ENCODE results near the gene SPIN2A. TPM values are rescaled to one million over a fixed set of nuclear protein-coding genes. Genes with fewer than 3 reads are reported as not detected.
"Not testable (repeated sequence)": the region's sequence is repeated elsewhere in the genome, so short reads cannot be mapped to it uniquely, and the experiment has no call there.

SPIN2A gene
- total and polyA plus RNA-seq, 2 of the 8 experiments (the other 6 are each of a cell fraction or from before 2014, with no cell fraction given), result 3.2 to 4.2 TPM

DNA sequence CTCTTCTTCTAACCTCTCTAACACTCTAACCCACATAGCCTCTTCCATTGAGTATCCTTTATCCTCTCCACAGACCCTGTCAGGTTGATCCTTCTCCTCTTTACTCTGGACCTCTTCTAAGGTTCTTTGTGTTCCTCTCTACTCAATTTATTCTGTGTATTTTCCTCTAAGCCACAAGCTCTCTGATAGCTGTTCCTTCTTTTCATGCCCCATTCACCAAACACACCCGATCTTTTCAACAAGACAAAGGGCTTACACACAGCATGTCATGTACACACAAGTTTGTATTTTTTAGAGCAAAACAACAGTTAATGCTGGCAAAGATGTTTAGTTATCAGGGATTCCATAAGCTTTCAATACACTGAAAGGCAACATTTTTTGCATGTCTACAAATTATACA lies 17.8 kb downstream of the SPIN2A start:
- H3K9me3 ChIP-seq (ENCODE audit: insufficient read depth in 2 of 2, low read depth in 1 of 2, low read length in 1 of 2), result no peaks in the 10 kb centered on the region
- H3K4ac ChIP-seq (replicated peaks; ENCODE audit: insufficient read length, low read depth, low read length), result no peak overlapping the region
- no peaks in the 10 kb centered on the region for H4K20me1 ChIP-seq (replicated peaks in 1 of 2; ENCODE audit: control insufficient read depth in 1 of 2, insufficient read depth in 2 of 2, low read length in 2 of 2)
- ChIA-PET CTCF (ENCODE audit: partially characterized antibody) (no interaction called here), POLR2A (ENCODE audit: partially characterized antibody) (no interaction called here)
- no peak overlapping the region for H3K56ac ChIP-seq (replicated peaks; ENCODE audit: insufficient read length, low read depth, low read length)
- TF ChIP-seq CHD1 (IDR thresholded peaks at IDR 0.05; ENCODE audit: low read depth, low read length), result no peak
- no peak overlapping the region for H3K27ac ChIP-seq (ENCODE audit: low read depth, low read length)
- H4K5ac ChIP-seq (ENCODE audit: insufficient read length, low read depth, low read length), result no peak overlapping the region
- H3K4me3 ChIP-seq (ENCODE audit: extremely low read depth in 1 of 4, insufficient read depth in 2 of 4, low read depth in 3 of 4, low read length in 4 of 4), result no peak overlapping the region
- H2BK12ac ChIP-seq (ENCODE audit: low read depth, low read length), result no peak overlapping the region
- H2AFZ ChIP-seq (ENCODE audit: low read length), result no peak overlapping the region
- DNase-seq (ENCODE audit: low read depth in 1 of 2, low spot score in 2 of 2), result no peak
- no peak for FAIRE-seq
- no peak overlapping the region for H3K14ac ChIP-seq (ENCODE audit: insufficient read length)
- H2BK20ac ChIP-seq (ENCODE audit: low read length), result no peak overlapping the region
- no peak overlapping the region for H3K9ac ChIP-seq (replicated peaks in 1 of 4; ENCODE audit: extremely low read depth in 1 of 4, low read depth in 3 of 4, low read length in 3 of 4)
- no peak overlapping the region for H2AK5ac ChIP-seq (ENCODE audit: low read depth, low read length)
- no peaks in the 10 kb centered on the region for H3K27me3 ChIP-seq (replicated peaks in 1 of 4; ENCODE audit: control insufficient read depth in 3 of 4, extremely low read depth in 1 of 4, insufficient read depth in 3 of 4, low read length in 3 of 4)
- H3K23ac ChIP-seq (ENCODE audit: insufficient read length), result no peak overlapping the region
- WGBS, 2 experiments (ENCODE audit: extremely low coverage in 1 of 2, insufficient coverage in 1 of 2, insufficient read length in 1 of 2, insufficient replicate concordance in 2 of 2, low coverage in 1 of 2, low lambda C conversion rate in 2 of 2, missing lambda C conversion rate in 1 of 2), result 83% methylated on average over 1 of the region's 1 CpG; no CpG with 5 or more reads in 1 of the 2 experiments
- no peak overlapping the region for H4K91ac ChIP-seq (replicated peaks; ENCODE audit: insufficient read length, low read length)
- no peaks in the 10 kb centered on the region; a peak in 1 of 7 replicates for H3K4me1 ChIP-seq (replicated peaks in 1 of 4; ENCODE audit: control insufficient read depth in 3 of 4, insufficient read depth in 4 of 4, low read length in 3 of 4)
- no peaks in the 10 kb centered on the region for H3K23me2 ChIP-seq (ENCODE audit: low read depth, low read length)
- H4K8ac ChIP-seq (ENCODE audit: extremely low read depth, insufficient read depth, low read length), result no peak overlapping the region
- no peak overlapping the region for H3K4me2 ChIP-seq (ENCODE audit: insufficient read depth in 1 of 2, low read depth in 2 of 2, low read length in 2 of 2)
- no peak overlapping the region for H3K18ac ChIP-seq (ENCODE audit: extremely low read depth, low read length)
- no peaks in the 10 kb centered on the region for H3K79me1 ChIP-seq (ENCODE audit: low read depth, low read length)
- H3K36me3 ChIP-seq (ENCODE audit: control insufficient read depth in 2 of 4, insufficient read depth in 4 of 4, low read length in 3 of 4), result peaks cover 0 to 6% (median under 1%) of the 10 kb centered on the region in 4 experiments; a peak in 2 of 8 replicates
- H2BK120ac ChIP-seq (replicated peaks; ENCODE audit: low read depth, low read length), result no peak overlapping the region
- H2BK5ac ChIP-seq (ENCODE audit: low read depth, low read length), result no peak overlapping the region
- H2BK15ac ChIP-seq (ENCODE audit: low read length), result no peak overlapping the region
- H3K79me2 ChIP-seq (ENCODE audit: control insufficient read depth in 1 of 2, insufficient read depth in 2 of 2, low read length in 2 of 2), result peaks cover 0 to 3% of the 10 kb centered on the region in 2 experiments; a peak in 1 of 4 replicates

- H2BK120ac ChIP-seq (replicated peaks; ENCODE audit: low read depth, low read length); H2BK20ac ChIP-seq (ENCODE audit: low read length); H3K14ac ChIP-seq (ENCODE audit: insufficient read length); H3K4ac ChIP-seq (replicated peaks; ENCODE audit: insufficient read length, low read depth, low read length); H4K8ac ChIP-seq (ENCODE audit: extremely low read depth, insufficient read depth, low read length); H2AFZ ChIP-seq (ENCODE audit: low read length); H2BK5ac ChIP-seq (ENCODE audit: low read depth, low read length); H3K23ac ChIP-seq (ENCODE audit: insufficient read length); H3K79me2 ChIP-seq (ENCODE audit: control insufficient read depth in 1 of 2, insufficient read depth in 2 of 2, low read length in 2 of 2); H3K27ac ChIP-seq (ENCODE audit: low read depth, low read length); H4K5ac ChIP-seq (ENCODE audit: insufficient read length, low read depth, low read length); H4K91ac ChIP-seq (replicated peaks; ENCODE audit: insufficient read length, low read length); H3K36me3 ChIP-seq (ENCODE audit: control insufficient read depth in 2 of 4, insufficient read depth in 4 of 4, low read length in 3 of 4); DNase-seq (ENCODE audit: low read depth in 1 of 2, low spot score in 2 of 2); CTCF ChIA-PET (ENCODE audit: partially characterized antibody); H3K56ac ChIP-seq (replicated peaks; ENCODE audit: insufficient read length, low read depth, low read length); H3K9me3 ChIP-seq (ENCODE audit: insufficient read depth in 2 of 2, low read depth in 1 of 2, low read length in 1 of 2); H2BK15ac ChIP-seq (ENCODE audit: low read length); H3K23me2 ChIP-seq (ENCODE audit: low read depth, low read length); H3K4me3 ChIP-seq (ENCODE audit: extremely low read depth in 1 of 4, insufficient read depth in 2 of 4, low read depth in 3 of 4, low read length in 4 of 4); POLR2A ChIA-PET (ENCODE audit: partially characterized antibody); H3K4me1 ChIP-seq (replicated peaks in 1 of 4; ENCODE audit: control insufficient read depth in 3 of 4, insufficient read depth in 4 of 4, low read length in 3 of 4); H3K9ac ChIP-seq (replicated peaks in 1 of 4; ENCODE audit: extremely low read depth in 1 of 4, low read depth in 3 of 4, low read length in 3 of 4); FAIRE-seq; H2BK12ac ChIP-seq (ENCODE audit: low read depth, low read length); H3K4me2 ChIP-seq (ENCODE audit: insufficient read depth in 1 of 2, low read depth in 2 of 2, low read length in 2 of 2); H2AK5ac ChIP-seq (ENCODE audit: low read depth, low read length); H4K20me1 ChIP-seq (replicated peaks in 1 of 2; ENCODE audit: control insufficient read depth in 1 of 2, insufficient read depth in 2 of 2, low read length in 2 of 2); H3K79me1 ChIP-seq (ENCODE audit: low read depth, low read length); H3K18ac ChIP-seq (ENCODE audit: extremely low read depth, low read length); H3K27me3 ChIP-seq (replicated peaks in 1 of 4; ENCODE audit: control insufficient read depth in 3 of 4, extremely low read depth in 1 of 4, insufficient read depth in 3 of 4, low read length in 3 of 4): not testable (repeated sequence)
- 93% methylated on average over 4 of the region's 4 CpGs; no CpG with 5 or more reads in 1 of the 2 experiments for WGBS, 2 experiments (ENCODE audit: extremely low coverage in 1 of 2, insufficient coverage in 1 of 2, insufficient read length in 1 of 2, insufficient replicate concordance in 2 of 2, low coverage in 1 of 2, low lambda C conversion rate in 2 of 2, missing lambda C conversion rate in 1 of 2)
Observed at GRCh38 chrX:57117566-57117965, 19.6 kb downstream of the SPIN2A start.

All from H1 (cell line).